ENCODE results near the gene CPT1B. TPM values are rescaled to one million over a fixed set of nuclear protein-coding genes. Genes with fewer than 3 reads are reported as not detected.

CPT1B gene
- polyA plus RNA-seq, 3 donors, result 0.18 to 66.9 TPM; not detected in 1

DNA sequence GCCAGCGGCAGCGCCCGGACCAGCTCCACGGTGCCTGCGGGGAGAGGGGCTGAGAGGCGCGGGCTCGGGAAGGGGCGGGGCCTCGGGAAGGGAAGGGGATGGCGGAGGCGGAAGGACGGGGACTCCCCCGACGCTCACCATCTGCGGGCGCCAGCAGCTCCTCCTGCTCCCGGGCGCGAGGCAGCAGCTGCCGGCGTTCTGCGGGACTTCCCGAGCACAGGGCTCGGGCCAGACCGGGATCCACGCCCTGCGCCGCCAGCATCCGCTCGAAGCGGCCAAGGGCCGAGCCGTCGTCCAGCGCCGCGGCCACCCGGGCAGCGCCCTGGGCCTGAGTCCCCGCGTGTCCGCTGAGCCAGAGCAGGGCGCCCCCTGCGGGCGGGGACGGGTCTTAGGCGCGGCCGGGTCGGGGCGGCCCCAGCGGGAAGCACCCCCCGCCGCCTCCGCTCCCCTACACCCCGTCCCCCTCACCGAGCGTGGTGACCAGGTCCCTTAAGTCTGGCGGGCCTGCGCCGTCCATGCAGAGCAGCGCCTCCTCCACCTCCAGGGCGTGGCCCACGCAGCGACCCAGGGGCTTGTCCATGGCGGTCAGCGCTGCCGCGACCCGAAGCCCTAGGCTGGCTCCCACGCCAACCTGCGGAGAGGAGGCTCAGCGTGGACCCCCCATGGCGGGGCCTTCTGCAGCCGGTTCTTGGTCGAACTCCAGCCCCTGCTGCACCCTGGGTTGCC is 52.0 kb downstream of the CPT1B start:
- Histone ChIP-seq H3K79me2 (ENCODE audit: insufficient read depth, low read length) (peaks cover 68% of the 10 kb centered on the region), H3K9ac (ENCODE audit: insufficient read depth, low read length, poor library complexity, severe bottlenecking) (peak overlapping the region; percentile 100), H3K27me3 (ENCODE audit: control insufficient read depth in 2 of 2, insufficient read depth in 2 of 2, low read length in 2 of 2) (no peaks in the 10 kb centered on the region), H3K4me3 (replicated peaks in 1 of 3; ENCODE audit: low read depth in 2 of 3, low read length in 3 of 3) (peak overlapping the region; percentile 72 to 99 (median 73)), H3K27ac (ENCODE audit: low read depth in 1 of 2, low read length in 2 of 2) (peak overlapping the region; percentile 100), H3K4me1 (ENCODE audit: control insufficient read depth in 1 of 2, insufficient read depth in 2 of 2, low read length in 2 of 2) (peaks cover 44 to 71% of the 10 kb centered on the region in 2 donors), H3K36me3 (replicated peaks in 1 of 2; ENCODE audit: control insufficient read depth in 1 of 2, insufficient read depth in 2 of 2, low read length in 2 of 2) (peaks cover 44 to 52% of the 10 kb centered on the region in 2 donors), H3K4me2 (replicated peaks; ENCODE audit: extremely low read depth, low read length, poor library complexity, severe bottlenecking) (peak overlapping the region; percentile 95), H2AFZ (ENCODE audit: insufficient read depth, low read depth, low read length, poor library complexity, severe bottlenecking) (no peak overlapping the region), H3K9me3 (replicated peaks in 1 of 2; ENCODE audit: control insufficient read depth in 1 of 2, insufficient read depth in 1 of 2, low read length in 2 of 2) (no peaks in the 10 kb centered on the region), H4K20me1 (ENCODE audit: insufficient read depth, low read length) (peaks cover 84% of the 10 kb centered on the region)
- peaks cover 30% of the 10 kb centered on the region for H3K4me1 Mint-ChIP-seq
- peak; percentile 66 to 82 (median 76) for DNase-seq
- under 1% methylated on average over 66 of the region's 77 CpGs for WGBS (ENCODE audit: insufficient coverage)
- no peaks in the 10 kb centered on the region for H3K27me3 Mint-ChIP-seq (ENCODE audit: low read depth in 3 of 3)
- H3K9me3 Mint-ChIP-seq, result no peaks in the 10 kb centered on the region
- intact Hi-C loops (cut with micrococcal nuclease), result loop anchor here (2.0 to 5.0 kb wide), 5 partner anchors 17 to 96 kb away; partner anchors contain the start of genes CHKB (in 2 of the 2), NCAPH2 (in 2 of the 2) and SYCE3 (in 2 of the 2)
- H3K4me3 Mint-ChIP-seq, result peak overlapping the region; percentile 91 to 95
- TF ChIP-seq CTCF (IDR thresholded peaks at IDR 0.05), result peak; percentile 57
- H3K36me3 Mint-ChIP-seq, result peaks cover 36 to 57% of the 10 kb centered on the region in 2 donors
- peak overlapping the region; percentile 94 to 100 (median 97) for H3K27ac Mint-ChIP-seq

GRCh38 chr22:50525858-50526107 is 52.4 kb downstream of the CPT1B start:
- Histone ChIP-seq H3K4me2 (replicated peaks; ENCODE audit: extremely low read depth, low read length, poor library complexity, severe bottlenecking) (peak overlapping the region; percentile 95), H4K20me1 (ENCODE audit: insufficient read depth, low read length) (peaks cover 87% of the 10 kb centered on the region), H3K9me3 (replicated peaks in 1 of 2; ENCODE audit: control insufficient read depth in 1 of 2, insufficient read depth in 1 of 2, low read length in 2 of 2) (no peaks in the 10 kb centered on the region), H3K27ac (ENCODE audit: low read depth in 1 of 2, low read length in 2 of 2) (peak overlapping the region; percentile 60 to 100), H3K4me1 (ENCODE audit: control insufficient read depth in 1 of 2, insufficient read depth in 2 of 2, low read length in 2 of 2) (peaks cover 44 to 71% of the 10 kb centered on the region in 2 donors), H2AFZ (ENCODE audit: insufficient read depth, low read depth, low read length, poor library complexity, severe bottlenecking) (no peak overlapping the region), H3K79me2 (ENCODE audit: insufficient read depth, low read length) (peaks cover 63% of the 10 kb centered on the region), H3K9ac (ENCODE audit: insufficient read depth, low read length, poor library complexity, severe bottlenecking) (peak overlapping the region; percentile 100), H3K27me3 (ENCODE audit: control insufficient read depth in 2 of 2, insufficient read depth in 2 of 2, low read length in 2 of 2) (no peaks in the 10 kb centered on the region), H3K36me3 (replicated peaks in 1 of 2; ENCODE audit: control insufficient read depth in 1 of 2, insufficient read depth in 2 of 2, low read length in 2 of 2) (peaks cover 46 to 57% of the 10 kb centered on the region in 2 donors), H3K4me3 (replicated peaks in 1 of 3; ENCODE audit: low read depth in 2 of 3, low read length in 3 of 3) (peak overlapping the region; percentile 47 to 99 (median 72))
- intact Hi-C loops (cut with micrococcal nuclease), result loop anchor here (2.0 to 5.0 kb wide), 5 partner anchors 17 to 97 kb away; partner anchors contain the start of genes CHKB (in 2 of the 2), NCAPH2 (in 2 of the 2) and SYCE3 (in 2 of the 2)
- no peaks in the 10 kb centered on the region for H3K9me3 Mint-ChIP-seq
- H3K27ac Mint-ChIP-seq, result peak overlapping the region in 3 of 7 donors; percentile 38 to 83 (median 51)
- WGBS (ENCODE audit: insufficient coverage), result under 1% methylated on average over 33 of the region's 33 CpGs
- peak overlapping the region; percentile 73 to 81 for H3K4me3 Mint-ChIP-seq
- TF ChIP-seq CTCF (IDR thresholded peaks at IDR 0.05), result no peak
- peaks cover 36 to 61% of the 10 kb centered on the region in 2 donors for H3K36me3 Mint-ChIP-seq
- peaks cover 30% of the 10 kb centered on the region for H3K4me1 Mint-ChIP-seq
- DNase-seq, result no peak
- H3K27me3 Mint-ChIP-seq (ENCODE audit: low read depth in 3 of 3), result no peaks in the 10 kb centered on the region

Data from CD14-positive monocyte (primary cell).